GM18499 (cell line): ENCODE data around the gene TXNRD1.
"Not testable (repeated sequence)": the region's sequence is repeated elsewhere in the genome, so short reads cannot be mapped to it uniquely, and the experiment has no call there.

Source experiments
- ATAC-seq: cut with Tn5 transposase; IDR thresholded peaks from one replicate; pipeline ENCODE4 v1.9.1; 2021; ENCODE audit warnings: moderate number of reproducible peaks; ENCODE audit not compliant: insufficient read depth, unreplicated experiment

The TXNRD1 gene

DNA sequence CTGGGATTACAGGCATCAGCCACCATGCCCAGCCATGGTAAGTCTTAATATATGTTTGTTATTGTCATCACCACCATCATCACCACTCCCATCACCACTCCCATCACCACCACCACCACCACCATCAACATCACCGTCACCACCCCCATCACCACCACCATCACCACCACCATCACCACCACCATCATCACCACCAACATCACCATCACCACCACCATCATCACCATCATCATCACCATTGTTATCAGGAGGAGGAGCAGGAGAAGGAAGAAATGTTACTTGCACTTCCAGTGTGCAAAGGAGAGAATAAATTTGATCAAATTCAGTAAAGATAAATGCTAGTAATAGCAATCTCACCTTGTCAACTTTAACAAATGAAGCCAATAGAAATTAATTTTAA lies 169.9 kb downstream of the TXNRD1 start:
- ATAC-seq = no peak

DNA sequence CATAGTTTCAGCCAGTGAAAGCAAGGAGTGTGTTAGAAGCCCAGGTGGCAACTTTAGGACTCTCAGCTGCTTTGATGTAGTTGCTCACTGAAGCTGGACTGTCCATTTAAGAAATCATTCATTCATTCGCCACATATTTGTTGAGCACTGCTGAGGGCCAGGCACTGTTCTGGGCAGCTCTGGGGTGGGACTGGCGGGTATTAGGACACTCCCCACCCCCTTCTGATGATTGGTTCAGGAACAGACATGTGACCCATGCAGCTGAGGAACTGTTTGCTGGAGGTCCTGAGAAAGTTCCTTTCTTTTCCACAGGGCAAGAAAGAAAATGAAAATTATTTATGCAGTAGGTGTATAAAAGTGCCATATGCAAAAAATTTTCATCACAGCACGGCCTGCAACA lies 170.9 kb downstream of the TXNRD1 start:
- no peak for ATAC-seq

DNA sequence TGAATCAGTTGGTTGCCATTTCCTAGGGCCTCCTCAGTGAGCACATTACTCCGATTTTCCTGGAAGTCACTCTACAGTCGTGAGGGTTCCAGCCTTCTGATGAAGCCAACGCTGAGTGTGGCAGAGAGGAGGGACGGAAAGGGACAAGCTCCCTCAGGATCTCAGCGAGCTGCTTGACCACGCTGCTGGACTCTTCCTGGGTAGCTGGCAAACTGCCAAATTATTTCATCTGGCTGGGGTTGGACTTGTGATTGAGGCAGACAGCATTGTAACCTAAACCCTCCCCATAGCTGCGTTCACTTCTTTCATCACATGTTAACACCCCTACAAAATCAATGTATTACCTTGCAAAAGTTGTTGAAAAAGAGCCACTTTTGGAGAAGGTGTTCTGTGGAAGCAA lies 171.6 kb downstream of the TXNRD1 start:
- ATAC-seq = no peak

DNA sequence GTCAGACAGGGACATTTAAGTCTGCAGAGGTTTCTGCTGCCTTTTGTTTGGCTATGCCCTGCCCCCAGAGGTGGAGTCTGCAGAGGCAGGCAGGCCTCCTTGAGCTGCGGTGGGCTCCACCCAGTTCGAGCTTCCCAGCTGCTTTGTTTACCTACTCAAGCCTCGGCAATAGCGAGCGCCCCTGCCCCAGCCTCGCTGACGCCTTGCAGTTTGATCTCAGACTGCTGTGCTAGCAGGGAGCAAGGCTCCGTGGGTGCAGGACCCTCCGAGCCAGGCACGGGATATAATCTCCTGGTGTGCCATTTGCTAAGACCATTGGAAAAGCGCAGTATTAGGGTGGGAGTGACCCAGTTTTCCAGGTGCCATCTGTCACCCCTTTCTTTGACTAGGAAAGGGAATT lies 178.5 kb downstream of the TXNRD1 start:
- not testable (repeated sequence) for ATAC-seq
